Ammon's horn (tissue), 1 donor: ENCODE results near the gene DNAH1.

Experiments used
- DNase-seq: peaks from one replicate; pipeline ENCODE4 v3.0.0-alpha.2; 2016; ENCODE audit warnings: low spot score

DNAH1 gene

DNA sequence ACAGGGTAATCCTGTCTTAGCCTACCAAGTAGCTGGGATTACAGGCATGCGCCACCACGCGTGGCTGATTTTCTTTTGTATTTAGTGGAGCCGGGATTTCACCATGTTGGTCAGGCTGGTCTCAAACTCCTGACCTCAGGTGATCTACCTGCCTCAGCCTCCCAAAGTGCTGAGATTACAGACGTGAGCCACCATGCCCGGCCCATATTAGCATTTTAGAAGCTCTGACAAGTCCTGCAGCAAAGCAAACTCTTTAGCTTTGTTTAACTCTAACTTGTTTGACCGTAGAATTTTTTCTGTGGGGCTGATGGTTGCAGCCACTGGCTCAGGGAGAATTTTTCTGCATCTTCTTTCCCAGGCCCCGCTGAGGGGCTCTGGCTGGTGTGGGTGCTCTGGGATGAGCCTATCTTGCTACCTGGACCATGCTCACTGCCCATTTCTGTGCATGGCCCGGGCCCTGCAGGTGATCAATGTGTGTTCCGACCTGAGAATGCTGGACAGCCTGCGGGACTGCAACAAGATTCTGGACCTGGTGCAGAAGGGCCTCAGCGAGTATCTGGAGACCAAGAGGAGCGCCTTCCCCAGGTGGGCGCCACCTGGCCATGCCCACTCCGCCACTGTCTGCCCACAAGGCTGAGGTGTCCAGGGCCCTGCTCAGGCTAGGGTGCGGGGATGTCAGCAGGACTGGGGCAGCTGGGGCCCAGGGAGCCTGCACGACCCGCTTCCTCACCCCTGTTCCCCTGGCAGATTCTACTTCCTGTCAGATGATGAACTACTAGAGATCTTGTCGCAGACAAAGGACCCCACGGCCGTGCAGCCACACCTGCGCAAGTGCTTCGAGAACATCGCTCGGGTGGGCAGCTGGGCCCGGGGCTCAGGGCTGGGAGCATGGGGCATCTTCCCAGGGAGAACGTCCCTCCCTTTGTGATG lies 41.3 kb downstream of the DNAH1 start:
- no peak for DNase-seq

DNA sequence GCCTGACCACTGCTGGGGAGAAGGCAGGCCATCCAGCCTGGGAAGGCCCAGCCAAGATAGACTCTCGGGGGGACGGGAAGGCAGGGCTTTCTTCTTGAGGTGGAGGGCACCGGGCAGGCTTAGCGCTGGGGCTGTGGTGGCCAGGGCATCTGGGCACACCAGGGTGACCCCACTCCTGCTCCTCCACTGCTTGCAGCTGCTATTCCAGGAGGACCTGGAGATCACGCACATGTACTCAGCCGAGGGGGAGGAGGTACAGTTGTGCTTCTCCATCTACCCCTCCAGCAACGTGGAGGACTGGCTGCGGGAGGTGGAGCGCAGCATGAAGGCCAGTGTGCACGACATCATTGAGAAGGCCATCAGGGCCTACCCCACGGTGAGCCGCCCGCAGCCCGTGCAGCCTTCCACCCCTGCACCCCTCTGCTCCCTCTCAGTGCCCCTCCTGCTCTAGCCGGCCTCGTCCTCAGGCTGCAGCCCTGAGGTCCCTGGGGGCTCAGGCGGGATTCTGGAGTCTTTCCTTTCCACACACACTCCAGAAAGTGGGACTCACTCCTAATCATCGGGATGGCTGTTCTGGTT lies 42.3 kb downstream of the DNAH1 start:
- no peak for DNase-seq

- no peak for DNase-seq
Observed at GRCh38 chr3:52359116-52359855, 43.2 kb downstream of the DNAH1 start.

- DNase-seq, result no peak
Observed at GRCh38 chr3:52361011-52361410, 44.9 kb downstream of the DNAH1 start.

GRCh38 chr3:52361454-52361853 lies 45.3 kb downstream of the DNAH1 start:
- DNase-seq, result no peak

GRCh38 chr3:52361898-52362297 lies 45.8 kb downstream of the DNAH1 start:
- DNase-seq, result no peak

DNA sequence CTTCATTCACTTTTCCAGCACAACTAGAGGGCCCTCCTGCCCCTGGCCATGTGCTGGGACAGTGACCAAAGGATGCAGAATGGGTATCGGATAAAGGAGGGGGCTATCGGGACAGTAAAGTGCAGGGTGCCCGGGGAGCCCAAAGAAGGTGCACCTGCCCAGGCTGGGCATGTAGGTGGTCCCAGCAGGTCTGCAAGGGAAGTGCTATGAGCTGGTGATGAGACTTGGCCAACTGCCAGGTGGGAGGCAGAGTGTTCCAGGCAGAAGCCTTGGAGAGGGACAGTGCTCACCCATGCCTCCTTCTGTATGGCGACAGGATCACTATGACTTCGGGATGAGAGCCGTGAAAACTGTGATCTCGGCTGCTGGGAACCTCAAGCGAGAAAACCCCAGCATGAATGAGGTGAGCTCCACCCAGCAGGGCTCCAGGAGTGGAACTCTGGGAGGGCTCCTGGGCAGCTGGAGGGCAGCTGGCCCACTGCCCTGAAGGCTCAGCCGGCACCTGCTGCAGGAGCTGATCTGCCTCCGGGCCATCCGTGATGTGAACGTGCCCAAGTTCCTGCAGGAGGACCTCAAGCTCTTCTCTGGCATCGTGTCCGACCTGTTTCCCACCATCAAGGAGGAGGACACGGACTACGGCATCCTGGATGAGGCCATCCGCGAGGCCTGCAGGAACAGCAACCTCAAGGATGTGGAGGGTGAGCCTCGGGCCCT lies 48.4 kb downstream of the DNAH1 start:
- DNase-seq, result no peak

GRCh38 chr3:52366527-52366926 lies 50.4 kb downstream of the DNAH1 start:
- peak; percentile 41 for DNase-seq

GRCh38 chr3:52367891-52368880 lies 52.1 kb downstream of the DNAH1 start:
- peak; percentile 34 for DNase-seq

- no peak for DNase-seq
Observed at GRCh38 chr3:52370531-52370930, 54.4 kb downstream of the DNAH1 start.

DNA sequence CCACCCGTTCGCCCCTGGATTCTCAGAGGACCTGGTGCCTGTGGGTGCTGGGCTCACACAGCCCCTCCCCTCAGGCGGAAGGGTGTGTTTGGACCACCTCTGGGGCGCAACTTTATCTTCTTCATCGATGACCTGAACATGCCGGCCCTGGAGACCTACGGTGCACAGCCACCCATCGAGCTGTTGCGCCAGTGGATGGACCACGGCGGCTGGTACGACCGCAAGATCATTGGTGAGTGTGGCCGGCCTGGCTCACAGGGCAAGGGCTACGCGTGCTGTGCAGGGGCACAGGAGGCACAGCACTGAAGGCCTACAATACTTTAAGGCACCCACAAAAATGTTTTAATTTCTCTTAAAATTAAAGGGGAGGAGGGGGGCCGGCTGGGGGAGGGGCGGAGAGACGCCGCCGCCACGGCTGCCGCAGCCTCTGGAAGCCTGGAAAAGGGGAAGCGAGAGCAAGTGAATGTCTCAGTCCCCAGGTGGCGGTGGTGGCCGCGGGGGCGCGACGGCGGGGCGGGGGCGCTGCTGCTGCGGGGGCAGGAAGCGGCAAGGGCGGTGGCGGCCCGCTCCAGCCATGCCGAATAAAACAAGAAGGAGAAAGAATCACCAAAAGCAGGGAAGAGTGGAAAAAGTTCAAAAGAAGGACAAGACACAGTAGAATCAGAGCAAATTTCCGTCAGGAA lies 56.8 kb downstream of the DNAH1 start:
- peak; percentile 40 for DNase-seq

- DNase-seq, result no peak
Observed at GRCh38 chr3:52373676-52374075, 57.6 kb downstream of the DNAH1 start.

DNA sequence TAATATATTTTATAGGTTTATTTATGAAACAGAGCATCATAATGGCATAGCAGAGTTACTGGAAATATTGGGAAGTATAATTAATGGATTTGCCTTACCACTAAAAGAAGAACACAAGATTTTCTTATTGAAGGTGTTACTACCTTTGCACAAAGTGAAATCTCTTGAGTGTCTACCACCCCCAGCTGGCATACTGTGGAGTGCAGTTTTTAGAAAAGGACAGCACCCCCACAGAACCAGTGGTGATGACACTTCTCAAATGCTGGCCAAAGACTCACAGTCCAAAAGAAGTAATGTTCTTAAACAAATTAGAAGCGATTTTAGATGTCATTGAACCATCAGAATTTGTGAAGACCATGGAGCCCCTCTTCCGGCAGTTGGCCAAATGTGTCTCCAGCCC lies 58.1 kb downstream of the DNAH1 start:
- DNase-seq, result no peak

GRCh38 chr3:52379610-52380009 lies 63.5 kb downstream of the DNAH1 start:
- DNase-seq, result no peak

- no peak for DNase-seq
Observed at GRCh38 chr3:52380023-52380422, 63.9 kb downstream of the DNAH1 start.

GRCh38 chr3:52381623-52382022 lies 65.5 kb downstream of the DNAH1 start:
- DNase-seq, result no peak

DNA sequence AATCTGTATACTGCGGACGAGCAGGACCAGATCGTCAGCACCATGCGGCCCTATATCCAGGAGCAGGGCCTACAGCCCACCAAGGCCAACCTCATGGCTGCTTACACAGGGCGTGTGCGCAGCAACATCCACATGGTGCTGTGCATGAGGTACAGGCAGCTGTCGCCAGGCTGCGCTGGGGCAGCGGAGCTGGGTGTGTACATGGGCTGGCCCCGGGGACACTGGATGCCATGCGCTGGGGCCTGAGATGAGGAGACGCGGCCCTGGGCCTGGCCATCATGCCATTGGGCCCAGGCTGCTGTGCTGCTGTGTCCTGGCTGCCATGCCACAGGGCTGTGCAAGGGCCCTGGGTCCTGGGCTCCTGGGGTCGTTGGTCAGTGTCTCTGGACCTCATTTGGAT lies 67.3 kb downstream of the DNAH1 start:
- DNase-seq, result no peak

- DNase-seq, result no peak
Observed at GRCh38 chr3:52384019-52384761, 68.1 kb downstream of the DNAH1 start.

DNA sequence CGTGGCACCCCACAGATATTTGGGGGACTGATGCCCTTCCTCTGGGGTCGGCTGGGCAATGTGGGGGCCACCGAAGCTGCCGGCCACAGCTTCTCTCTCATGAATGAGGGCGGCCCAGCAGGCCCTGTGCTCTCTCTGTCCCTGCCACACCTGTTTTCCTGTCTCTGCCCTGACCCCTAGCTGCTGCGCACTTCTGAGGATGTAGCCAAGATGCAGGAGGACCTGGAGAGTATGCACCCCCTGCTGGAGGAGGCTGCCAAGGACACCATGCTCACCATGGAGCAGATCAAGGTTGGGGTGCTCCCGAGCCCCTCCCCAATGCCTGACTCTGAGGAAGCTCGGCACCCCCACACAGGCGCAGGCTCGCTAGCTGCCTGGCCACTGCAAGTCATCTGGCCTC lies 69.0 kb downstream of the DNAH1 start:
- DNase-seq, result no peak

DNA sequence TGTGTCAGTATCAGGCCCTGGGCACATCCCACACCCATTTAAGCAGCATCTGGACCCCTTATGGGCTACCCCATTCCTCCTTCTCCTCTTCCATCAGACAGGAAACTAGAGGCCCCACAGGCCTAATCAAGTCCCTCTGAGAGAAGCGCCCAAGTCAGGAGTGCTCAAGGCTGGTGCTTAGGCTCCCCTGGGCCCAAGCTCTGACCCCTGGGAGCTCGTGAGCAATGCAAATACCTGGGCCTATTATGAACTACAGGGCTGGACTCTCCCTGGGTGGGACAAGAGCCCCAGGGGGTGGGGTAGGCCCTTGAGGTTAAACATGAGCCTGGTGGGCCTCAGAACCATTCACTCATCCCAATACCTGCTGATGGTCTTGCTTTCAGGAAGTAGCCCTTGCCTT lies 71.4 kb downstream of the DNAH1 start:
- DNase-seq, result no peak
